OCI-LY1 (cell line): ENCODE results near the gene NXNL1.
A peak's percentile ranks its signal among the peaks of the same experiment; 100 is the strongest.

ENCODE experiments used
- H2AFZ ChIP-seq: fragments of 200-600 bp; sonication (generic), shearing (Covaris generic); 2 replicates; pipeline ENCODE4 v1.6.0; 2014; ENCODE audit warnings: antibody characterized with exemption, mild to moderate bottlenecking, low read length
- H3F3A ChIP-seq: fragments of 200-600 bp; sonication (generic), shearing (Covaris generic); 2 replicates; pipeline ENCODE4 v1.6.0; 2014; ENCODE audit warnings: mild to moderate bottlenecking, antibody characterized with exemption, low read length, moderate library complexity; ENCODE audit not compliant: insufficient read depth
- H3K27ac ChIP-seq: fragments of 200-600 bp; sonication (generic); 2 replicates; pipeline ENCODE4 v1.5.1; 2014; ENCODE audit warnings: low read length, mixed run types, mild to moderate bottlenecking, low read depth; ENCODE audit not compliant: poor library complexity, severe bottlenecking
- H3K27me3 ChIP-seq: fragments of 200-600 bp; sonication (generic); 2 replicates; pipeline ENCODE4 v1.6.0; 2014; ENCODE audit warnings: antibody characterized with exemption, mild to moderate bottlenecking, low read length, moderate library complexity; ENCODE audit not compliant: insufficient read depth
- H3K36me3 ChIP-seq: fragments of 200-600 bp; sonication (generic); 2 replicates; pipeline ENCODE4 v1.6.1; 2014; ENCODE audit warnings: mild to moderate bottlenecking, antibody characterized with exemption, low read length, moderate library complexity, mixed read lengths; ENCODE audit not compliant: insufficient read depth
- H3K4me1 ChIP-seq: fragments of 200-600 bp; sonication (generic); 2 replicates; pipeline ENCODE4 v1.5.1; 2014; ENCODE audit warnings: mild to moderate bottlenecking, low read length, moderate library complexity; ENCODE audit not compliant: insufficient read depth, severe bottlenecking
- H3K4me2 ChIP-seq: fragments of 200-600 bp; sonication (generic), shearing (Covaris generic); 2 replicates; pipeline ENCODE4 v1.6.1; 2014; ENCODE audit warnings: low read length
- H3K4me3 ChIP-seq: fragments of 200-600 bp; sonication (generic); 2 replicates; pipeline ENCODE4 v1.5.1; 2014; ENCODE audit warnings: low read length, low read depth, mild to moderate bottlenecking, mixed read lengths; ENCODE audit not compliant: poor library complexity, severe bottlenecking
- H3K79me2 ChIP-seq: fragments of 200-600 bp; shearing (Covaris generic); 2 replicates; pipeline ENCODE4 v1.6.1; 2016; ENCODE audit warnings: mixed run types, low read length, mixed read lengths; ENCODE audit not compliant: insufficient read depth
- H3K9ac ChIP-seq: fragments of 200-600 bp; sonication (generic), shearing (Covaris generic); 2 replicates; pipeline ENCODE4 v1.6.1; 2014; ENCODE audit warnings: mild to moderate bottlenecking, low read length, mixed read lengths
- H3K9me2 ChIP-seq: fragments of 200-600 bp; sonication (generic), shearing (Covaris generic); 2 replicates; pipeline ENCODE4 v1.6.1; 2014; ENCODE audit warnings: low read depth, mild to moderate bottlenecking, low read length, mixed read lengths
- H3K9me3 ChIP-seq: fragments of 200-600 bp; shearing (Covaris generic); 2 replicates; pipeline ENCODE4 v1.6.1; 2014; ENCODE audit warnings: low read length, mixed read lengths
- H4K20me1 ChIP-seq: fragments of 200-600 bp; sonication (generic), shearing (Covaris generic); 2 replicates; pipeline ENCODE4 v1.6.0; 2016; ENCODE audit warnings: mild to moderate bottlenecking, low read length; ENCODE audit not compliant: insufficient read depth
- CTCF ChIP-seq: fragments of 200-600 bp; sonication (generic), shearing (Covaris generic); IDR thresholded peaks from 2 replicates; pipeline ENCODE4 v1.5.1; 2017; ENCODE audit warnings: mild to moderate bottlenecking, antibody characterized with exemption, low read length, moderate library complexity, mixed read lengths
- EZH2 ChIP-seq: fragments of 200-600 bp; sonication (generic), shearing (Covaris generic); IDR thresholded peaks from 2 replicates; pipeline ENCODE4 v1.8.0; 2017; ENCODE audit warnings: borderline replicate concordance, mixed run types, mild to moderate bottlenecking, antibody characterized with exemption, low read length, moderate library complexity, mixed read lengths

The NXNL1 gene

GRCh38 chr19:17420475-17420924 lies 40.2 kb downstream of the NXNL1 start:
- Histone ChIP-seq H3K4me3 (peak overlapping the region; percentile 86), H4K20me1 (no peaks in the 10 kb centered on the region), H3K9ac (peak overlapping the region; percentile 76), H3F3A (no peaks in the 10 kb centered on the region), H3K36me3 (0 out of 2 replicates have a peak, but pooled peaks cover 3% of the 10 kb centered on the region), H3K27ac (peak overlapping the region; percentile 44), H3K9me3 (no peaks in the 10 kb centered on the region), H2AFZ (peak overlapping the region; percentile 37), H3K4me1 (peaks cover 30% of the 10 kb centered on the region), H3K79me2 (no peaks in the 10 kb centered on the region), H3K9me2 (no peaks in the 10 kb centered on the region), H3K27me3 (no peaks in the 10 kb centered on the region), H3K4me2 (peak overlapping the region; percentile 93)
- TF ChIP-seq CTCF: peak; percentile 13; the same call in 1 of the 2 replicates
- TF ChIP-seq EZH2: no peak

- Histone ChIP-seq H2AFZ (peak within 1 kb of the TSS; percentile 37), H3F3A (no peaks in the 10 kb centered on the region), H3K9me3 (no peaks in the 10 kb centered on the region), H3K79me2 (no peaks in the 10 kb centered on the region), H4K20me1 (no peaks in the 10 kb centered on the region), H3K9me2 (no peaks in the 10 kb centered on the region), H3K27me3 (no peaks in the 10 kb centered on the region), H3K36me3 (0 out of 2 replicates have a peak, but pooled peaks cover 3% of the 10 kb centered on the region), H3K9ac (peak within 1 kb of the TSS; percentile 81), H3K4me1 (peaks cover 26% of the 10 kb centered on the region), H3K4me3 (peak within 1 kb of the TSS; percentile 86), H3K4me2 (peak within 1 kb of the TSS; percentile 93), H3K27ac (peak within 1 kb of the TSS; percentile 44)
- TF ChIP-seq EZH2 (no peak), CTCF (no peak)
Observed at GRCh38 chr19:17419621-17420474, 40.9 kb downstream of the NXNL1 start, which contains the start of gene MVB12A. MVB12A (plus strand) TSS chr19:17420047; CDS start chr19:17420136, 89 bp downstream.

GRCh38 chr19:17419154-17419620 lies 41.5 kb downstream of the NXNL1 start:
- Histone ChIP-seq H3K9ac (peak overlapping the region; percentile 81), H3K9me3 (no peaks in the 10 kb centered on the region), H3K36me3 (peaks cover 6% of the 10 kb centered on the region; the same call in 1 of the 2 replicates), H3K4me1 (peaks cover 19% of the 10 kb centered on the region), H3K27me3 (no peaks in the 10 kb centered on the region), H3K4me2 (peak overlapping the region; percentile 71), H3F3A (no peaks in the 10 kb centered on the region), H3K9me2 (no peaks in the 10 kb centered on the region), H3K27ac (peak overlapping the region; percentile 14), H3K4me3 (peak overlapping the region; percentile 86), H3K79me2 (no peaks in the 10 kb centered on the region), H2AFZ (no peak overlapping the region), H4K20me1 (no peaks in the 10 kb centered on the region)
- TF ChIP-seq CTCF (no peak), EZH2 (no peak)
